Mucosa of rectum (tissue), 2 donors: Measurements from ENCODE around the gene PGBD2.

Source experiments
- H3K27ac ChIP-seq, 2 donors: one replicate each; pipeline ENCODE4 v1.7.0; 2013; ENCODE audit warnings: inconsistent platforms in 2 of 2, low read depth in 2 of 2, low read length in 2 of 2
- H3K27me3 ChIP-seq, 2 donors: one replicate each; pipeline ENCODE4 v1.7.0; 2013; ENCODE audit warnings: low read length in 2 of 2; ENCODE audit not compliant: control insufficient read depth in 2 of 2, insufficient read depth in 2 of 2
- H3K36me3 ChIP-seq, 2 donors: one replicate each; pipeline ENCODE4 v1.7.0; 2013; ENCODE audit warnings: low read length in 2 of 2; ENCODE audit not compliant: control insufficient read depth in 2 of 2, insufficient read depth in 2 of 2
- H3K4me1 ChIP-seq, 2 donors: one replicate each; pipeline ENCODE4 v1.7.0; 2013; ENCODE audit warnings: low read length in 2 of 2, mild to moderate bottlenecking in 1 of 2; ENCODE audit not compliant: control insufficient read depth in 2 of 2, insufficient read depth in 2 of 2
- H3K4me3 ChIP-seq, 2 donors: one replicate each; pipeline ENCODE4 v1.7.0; 2013; ENCODE audit warnings: low read length in 2 of 2
- H3K9ac ChIP-seq, 2 donors: one replicate each; pipeline ENCODE4 v1.7.0; 2013; ENCODE audit warnings: low read length in 2 of 2, low read depth in 1 of 2, mild to moderate bottlenecking in 1 of 2
- H3K9me3 ChIP-seq, 2 donors: one replicate each; pipeline ENCODE4 v1.7.0; 2013; ENCODE audit warnings: low read length in 2 of 2; ENCODE audit not compliant: control insufficient read depth in 2 of 2
- donor health status: healthy.
- donor health status: Normal muscosa, but diverticular disease.

Gene PGBD2

DNA sequence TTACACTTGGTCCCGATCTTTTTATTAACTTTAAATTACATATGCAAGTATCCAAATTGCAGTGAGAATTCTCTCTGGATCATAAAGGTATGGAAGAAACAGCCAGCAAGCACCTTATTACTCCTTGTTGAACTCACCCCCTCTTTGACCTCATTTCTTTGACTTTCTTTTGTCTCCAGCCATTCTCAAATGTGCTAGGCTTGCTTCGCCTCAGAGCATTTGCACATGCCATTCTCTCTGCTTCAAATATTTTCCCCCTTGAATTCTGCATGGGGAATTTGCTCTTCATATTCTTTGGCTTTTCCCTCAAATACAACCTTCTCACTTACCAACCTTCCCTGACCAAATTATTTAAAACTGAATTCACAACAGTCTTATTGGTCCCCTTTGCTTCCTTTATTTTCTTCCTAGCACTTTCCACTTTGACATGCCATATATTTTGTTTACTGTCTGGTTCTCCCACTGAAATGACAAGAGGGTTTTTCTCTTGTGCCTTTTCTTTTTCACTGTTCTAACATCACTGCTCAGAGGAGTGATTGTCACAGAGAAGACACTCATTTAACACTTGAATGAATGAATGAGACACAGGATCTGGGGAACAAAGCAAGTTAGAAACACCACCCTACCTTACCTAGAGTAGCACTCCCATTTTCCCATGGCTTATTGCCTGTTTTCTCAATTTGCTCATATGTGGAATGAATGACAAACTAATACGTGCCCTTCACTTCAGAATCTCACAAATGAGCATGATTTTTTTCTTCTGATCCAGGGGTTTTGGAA is 1.4 kb upstream of the PGBD2 start:
- Histone ChIP-seq H3K4me1 (peaks cover 4 to 5% of the 10 kb centered on the region in 2 donors), H3K4me3 (no peak overlapping the region), H3K9ac (no peak overlapping the region), H3K36me3 (no peaks in the 10 kb centered on the region), H3K27ac (no peak overlapping the region), H3K27me3 (peaks cover 0 to 3% of the 10 kb centered on the region in 2 donors), H3K9me3 (no peaks in the 10 kb centered on the region)

DNA sequence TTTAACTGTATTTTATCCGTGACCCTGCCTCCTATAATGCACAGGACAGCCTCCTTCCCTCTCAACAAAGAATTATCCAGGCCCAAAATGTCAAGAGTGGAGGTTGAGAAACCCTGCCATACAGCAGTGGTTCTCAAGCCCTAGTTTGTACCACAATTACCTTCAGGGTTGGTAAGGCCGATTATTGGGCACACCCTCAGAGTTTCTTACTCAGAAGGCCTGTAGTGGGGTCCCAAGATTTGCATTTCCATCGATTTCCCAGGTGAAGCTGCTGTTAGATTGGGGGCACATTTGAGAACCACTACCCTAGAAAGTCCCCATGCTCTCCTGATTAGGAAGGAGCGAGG is 400 bp upstream of the PGBD2 start:
- no peaks in the 10 kb centered on the region for H3K9me3 ChIP-seq
- H3K27ac ChIP-seq: peak overlapping the region; percentile 92 to 99
- H3K36me3 ChIP-seq: peaks cover 0 to 3% of the 10 kb centered on the region in 2 donors
- peak overlapping the region; percentile 70 to 82 for H3K4me3 ChIP-seq
- peak overlapping the region; percentile 74 for H3K9ac ChIP-seq
- peaks cover 4 to 5% of the 10 kb centered on the region in 2 donors for H3K4me1 ChIP-seq
- no peaks in the 10 kb centered on the region for H3K27me3 ChIP-seq

DNA sequence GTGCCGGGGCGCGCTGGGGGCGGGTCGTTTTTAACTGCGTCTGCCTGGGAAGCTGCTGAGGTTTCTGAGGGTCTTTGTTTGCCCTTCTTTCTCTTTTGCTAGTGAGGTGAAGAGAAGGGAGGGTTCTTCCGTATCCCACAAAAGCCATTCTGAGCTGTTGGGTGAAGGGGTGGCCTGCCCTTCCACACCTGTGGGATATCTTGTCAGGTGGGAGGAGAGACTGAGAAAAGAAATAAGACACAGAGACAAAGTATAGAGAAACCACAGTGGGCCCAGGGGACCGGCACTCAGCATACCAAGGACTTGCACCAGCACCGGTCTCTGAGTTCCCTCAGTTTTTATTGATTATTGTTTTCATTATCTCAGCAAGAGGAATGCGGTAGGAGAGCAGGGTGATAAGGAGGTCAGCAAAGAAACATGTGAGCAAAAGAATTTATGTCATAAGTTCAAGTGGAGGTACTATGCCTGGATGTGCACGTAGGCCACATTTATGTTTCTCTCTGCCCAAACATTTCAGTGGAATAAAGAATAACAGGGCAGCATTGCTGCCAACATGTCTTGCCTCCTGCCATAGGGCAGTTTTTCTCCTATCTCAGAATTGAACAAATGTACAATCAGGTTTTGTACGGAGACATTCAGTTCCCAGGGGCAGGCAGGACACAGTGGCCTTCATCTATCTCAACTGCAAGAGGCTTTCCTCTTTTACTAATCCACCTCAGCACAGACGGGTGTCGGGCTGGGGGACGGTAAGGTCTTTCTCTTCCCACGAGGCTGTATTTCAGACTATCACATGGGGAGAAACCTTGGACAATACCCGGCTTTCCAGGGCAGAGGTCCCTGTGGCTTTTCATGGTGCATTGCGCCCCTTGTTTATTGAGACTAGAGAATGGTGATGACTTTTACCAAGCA is 972 bp downstream of the PGBD2 start:
- H3K36me3 ChIP-seq: peaks cover 0 to 3% of the 10 kb centered on the region in 2 donors
- no peaks in the 10 kb centered on the region for H3K27me3 ChIP-seq
- H3K9ac ChIP-seq: peak overlapping the region; percentile 72 to 83
- peaks cover 4 to 5% of the 10 kb centered on the region in 2 donors for H3K4me1 ChIP-seq
- no peaks in the 10 kb centered on the region for H3K9me3 ChIP-seq
- peak overlapping the region; percentile 82 to 87 for H3K4me3 ChIP-seq
- peak overlapping the region; percentile 78 to 84 for H3K27ac ChIP-seq

DNA sequence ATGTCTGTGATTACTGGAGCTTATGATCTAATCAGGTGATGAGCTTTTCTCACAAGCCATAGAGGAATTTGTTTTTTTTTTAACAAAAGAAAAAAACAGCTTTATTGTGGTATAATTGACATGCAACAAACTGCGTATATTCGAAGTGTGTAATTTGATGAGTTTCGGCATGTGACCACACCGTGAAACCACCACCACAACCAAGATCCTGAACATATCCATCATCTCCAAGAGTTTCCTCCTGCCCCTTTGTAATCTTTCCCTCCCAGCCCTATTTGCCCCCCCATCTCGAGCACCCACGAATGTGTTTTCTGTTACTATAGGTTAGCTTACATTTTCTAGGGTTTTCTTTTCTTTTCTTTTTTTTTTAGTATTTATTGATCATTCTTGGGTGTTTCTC is 4.7 kb downstream of the PGBD2 start:
- Histone ChIP-seq H3K9ac (no peak overlapping the region), H3K9me3 (no peaks in the 10 kb centered on the region), H3K4me1 (peaks cover 4 to 5% of the 10 kb centered on the region in 2 donors), H3K27me3 (no peaks in the 10 kb centered on the region), H3K36me3 (peaks cover 16 to 21% of the 10 kb centered on the region in 2 donors), H3K4me3 (no peak overlapping the region), H3K27ac (no peak overlapping the region)

DNA sequence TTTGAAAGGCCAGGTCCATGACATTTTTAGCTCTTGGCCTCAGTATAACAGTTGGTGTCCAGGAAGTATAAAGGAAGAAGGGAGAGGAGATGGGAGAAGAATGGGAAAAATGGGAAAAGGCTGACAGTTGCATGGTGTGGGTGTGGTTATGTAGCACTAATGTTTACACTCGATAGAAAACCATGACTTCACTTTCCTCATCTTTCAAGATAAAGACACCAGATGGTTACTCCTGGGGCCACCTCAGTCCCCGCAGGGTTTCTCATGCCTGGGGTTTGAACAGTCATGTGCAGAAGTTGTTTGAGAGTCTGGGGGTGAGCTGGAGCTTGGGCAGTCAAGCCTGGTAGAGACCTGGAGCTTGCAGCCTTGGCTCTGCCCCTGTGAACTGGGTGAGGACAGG is 7.9 kb downstream of the PGBD2 start:
- H3K4me1 ChIP-seq: no peaks in the 10 kb centered on the region
- peaks cover 37 to 41% of the 10 kb centered on the region in 2 donors for H3K36me3 ChIP-seq
- H3K9me3 ChIP-seq: no peaks in the 10 kb centered on the region
- H3K27me3 ChIP-seq: no peaks in the 10 kb centered on the region
- no peak overlapping the region for H3K9ac ChIP-seq
- H3K27ac ChIP-seq: no peak overlapping the region
- H3K4me3 ChIP-seq: no peak overlapping the region

DNA sequence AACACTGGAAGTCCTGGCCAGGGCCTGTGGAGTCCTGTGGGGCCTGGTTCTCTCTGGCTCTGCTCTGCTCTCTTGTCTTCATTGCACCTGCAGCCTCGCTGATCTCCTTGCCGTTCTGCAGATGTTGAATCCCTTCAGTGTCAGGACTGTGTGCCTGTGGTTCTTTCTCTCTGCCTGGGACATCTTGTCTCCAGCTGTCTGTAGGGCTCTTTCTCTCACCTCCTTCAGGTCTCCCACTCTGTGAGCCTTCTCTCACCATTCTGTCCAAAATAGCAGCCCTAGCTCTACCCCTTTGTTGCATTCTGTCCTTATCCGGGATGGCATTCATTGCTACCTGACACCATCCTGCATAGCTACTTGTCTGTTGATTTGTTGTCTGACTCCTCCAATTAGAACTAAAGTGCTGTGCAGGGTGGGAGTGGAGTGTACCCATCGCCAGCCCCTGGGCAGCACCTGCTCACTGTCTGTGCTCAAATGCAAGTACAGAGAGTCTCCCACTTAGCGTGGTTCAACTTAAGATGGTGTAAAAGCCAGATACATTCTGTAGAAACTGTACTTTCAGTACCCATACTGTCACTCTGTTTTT is 8.9 kb downstream of the PGBD2 start:
- H3K27ac ChIP-seq: no peak overlapping the region
- H3K27me3 ChIP-seq: no peaks in the 10 kb centered on the region
- H3K4me1 ChIP-seq: no peaks in the 10 kb centered on the region
- no peak overlapping the region for H3K4me3 ChIP-seq
- H3K9ac ChIP-seq: no peak overlapping the region
- H3K36me3 ChIP-seq: peaks cover 40 to 41% of the 10 kb centered on the region in 2 donors
- no peaks in the 10 kb centered on the region for H3K9me3 ChIP-seq

DNA sequence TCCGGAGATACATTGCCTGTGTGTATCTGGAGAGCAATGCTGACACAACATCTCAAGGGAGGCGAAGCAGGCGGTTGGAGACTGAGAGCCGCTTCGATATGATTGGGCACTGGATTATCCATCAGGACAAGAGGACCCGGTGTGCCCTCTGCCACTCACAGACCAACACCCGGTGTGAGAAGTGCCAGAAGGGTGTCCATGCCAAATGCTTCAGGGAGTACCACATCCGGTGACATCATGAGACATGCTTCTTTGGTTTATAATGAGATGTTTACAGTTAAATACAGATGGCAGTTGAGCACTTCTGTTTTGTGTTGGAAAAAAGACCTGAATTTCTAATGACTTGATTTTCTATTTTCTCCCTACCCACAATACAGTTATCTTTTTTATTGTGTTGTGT is 12.1 kb downstream of the PGBD2 start:
- H3K4me3 ChIP-seq: no peak overlapping the region
- H3K36me3 ChIP-seq: peaks cover 39 to 40% of the 10 kb centered on the region in 2 donors
- no peak overlapping the region for H3K9ac ChIP-seq
- no peaks in the 10 kb centered on the region for H3K27me3 ChIP-seq
- H3K9me3 ChIP-seq: no peaks in the 10 kb centered on the region
- no peak overlapping the region for H3K27ac ChIP-seq
- H3K4me1 ChIP-seq: no peaks in the 10 kb centered on the region

DNA sequence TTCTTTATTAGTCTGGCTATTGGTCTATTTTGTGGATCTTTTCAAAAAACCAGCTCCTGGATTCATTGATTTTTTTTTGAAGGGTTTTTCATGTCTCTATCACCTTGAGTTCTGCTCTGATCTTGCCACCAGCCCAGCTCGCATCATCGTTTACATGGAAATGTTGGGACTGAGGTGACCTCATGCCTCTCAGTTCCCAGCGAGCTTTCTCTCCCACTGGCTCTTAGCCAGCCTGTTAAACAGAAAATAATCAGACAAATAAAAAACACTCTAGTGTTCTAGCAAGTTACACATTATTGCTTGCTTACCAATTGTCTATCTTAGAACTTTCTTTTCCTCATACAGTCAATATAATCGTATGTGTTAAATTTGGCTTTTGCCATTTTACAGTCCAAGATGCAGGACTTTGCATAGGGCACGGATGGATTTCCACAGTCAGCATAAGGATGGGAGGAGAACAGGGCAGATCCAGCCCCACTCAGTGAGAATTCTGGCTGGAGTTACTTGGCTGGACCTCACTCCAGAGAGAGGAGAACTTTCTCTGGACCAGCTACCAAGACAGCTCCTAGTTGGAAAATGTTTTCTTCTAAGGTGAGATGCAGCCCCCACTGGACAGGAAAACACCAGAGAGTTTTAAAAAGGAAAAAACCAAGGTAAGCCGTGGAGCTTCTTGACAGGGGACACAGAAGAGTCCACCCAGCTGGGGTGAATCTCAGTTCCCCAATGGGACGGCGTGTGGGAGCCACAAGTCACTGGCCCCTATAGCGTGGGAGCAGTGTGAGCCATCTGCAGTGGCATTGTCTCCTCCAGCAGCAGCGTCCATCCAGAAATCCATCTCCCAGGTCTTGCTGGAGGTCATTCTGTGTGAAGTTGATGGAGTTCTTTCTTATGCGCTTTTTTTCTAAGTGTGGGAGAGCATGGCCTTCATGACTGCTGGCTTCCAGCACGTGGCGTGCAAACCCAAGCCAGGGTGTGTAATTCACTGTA is 17.6 kb downstream of the PGBD2 start:
- Histone ChIP-seq H3K9me3 (no peaks in the 10 kb centered on the region), H3K27ac (no peak overlapping the region), H3K27me3 (no peaks in the 10 kb centered on the region), H3K4me1 (no peaks in the 10 kb centered on the region), H3K36me3 (peaks cover 3% of the 10 kb centered on the region in 2 donors), H3K4me3 (no peak overlapping the region), H3K9ac (no peak overlapping the region)

DNA sequence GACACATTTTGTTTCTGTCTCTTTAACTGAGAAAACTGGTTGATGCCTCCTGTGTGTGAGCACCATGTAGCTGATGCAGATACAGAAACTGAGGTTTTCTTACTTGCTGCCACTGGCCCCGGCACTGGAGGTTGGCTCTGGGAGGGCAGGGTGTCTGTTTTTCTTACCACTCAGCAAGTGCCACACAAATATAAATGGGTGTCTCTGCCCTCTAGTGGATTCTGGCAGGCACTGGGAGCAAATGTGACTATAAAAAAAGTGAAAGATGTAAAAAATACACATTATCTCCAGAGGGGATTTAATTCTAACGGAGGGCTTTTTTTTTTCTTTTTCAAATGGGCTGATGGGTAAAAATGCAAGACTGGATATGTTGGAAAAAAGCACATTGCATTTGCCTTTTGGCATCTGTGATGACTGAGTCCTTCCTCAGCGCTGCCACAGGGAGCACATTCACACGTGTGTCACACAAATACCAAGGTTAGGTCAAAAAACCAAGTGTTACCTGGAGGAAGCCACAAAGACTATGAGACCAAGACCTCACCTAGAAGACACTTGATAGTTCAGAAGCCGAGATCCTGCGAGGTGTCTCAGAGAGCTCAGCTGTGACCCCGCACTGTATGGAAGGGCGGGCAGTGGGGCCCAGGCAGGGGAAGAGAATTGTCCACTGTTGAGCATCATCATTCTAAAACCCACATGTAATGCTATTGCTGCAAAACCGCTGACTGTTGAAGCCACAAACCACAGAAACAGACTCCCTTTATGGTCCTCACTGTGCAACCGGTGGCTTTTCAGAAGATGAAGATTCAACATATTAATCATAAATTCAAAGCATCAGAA is 18.9 kb downstream of the PGBD2 start:
- Histone ChIP-seq H3K9me3 (no peaks in the 10 kb centered on the region), H3K4me3 (no peak overlapping the region), H3K27me3 (no peaks in the 10 kb centered on the region), H3K4me1 (no peaks in the 10 kb centered on the region), H3K36me3 (peaks cover 0 to 3% of the 10 kb centered on the region in 2 donors), H3K27ac (no peak overlapping the region), H3K9ac (no peak overlapping the region)
